Measurements from ENCODE around the gene LDAH. TPM values are rescaled to one million over a fixed set of nuclear protein-coding genes. Genes with fewer than 3 reads are reported as not detected.

The LDAH gene
- total RNA-seq, 2 donors from 2014 or later = 3.5 to 6.0 TPM

- peaks cover 0 to 30% of the 10 kb centered on the region in 2 donors for H3K4me1 ChIP-seq
- no peak for DNase-seq (ENCODE audit: low spot score)
- peak overlapping the region in 1 of 2 donors; percentile 10 for H3K4me3 ChIP-seq
- H3K9me3 ChIP-seq = no peaks in the 10 kb centered on the region
- peaks cover 18 to 41% of the 10 kb centered on the region in 2 donors for H3K27me3 ChIP-seq
- H3K27ac ChIP-seq = no peak overlapping the region
- no peak for TF ChIP-seq CTCF (IDR thresholded peaks at IDR 0.05)
- no peaks in the 10 kb centered on the region for H3K36me3 ChIP-seq
Observed at GRCh38 chr2:20670315-20671035, 152.4 kb downstream of the LDAH start.

GRCh38 chr2:20669562-20670314 lies 153.2 kb downstream of the LDAH start:
- Histone ChIP-seq H3K27me3 (peaks cover 18 to 45% of the 10 kb centered on the region in 2 donors), H3K27ac (no peak overlapping the region), H3K36me3 (no peaks in the 10 kb centered on the region), H3K9me3 (no peaks in the 10 kb centered on the region), H3K4me3 (no peak overlapping the region), H3K4me1 (peaks cover 0 to 27% of the 10 kb centered on the region in 2 donors)
- TF ChIP-seq CTCF (IDR thresholded peaks at IDR 0.05) = no peak
- DNase-seq (ENCODE audit: low spot score) = no peak

- no peak overlapping the region for H3K4me3 ChIP-seq
Observed at GRCh38 chr2:20668871-20669475, 153.9 kb downstream of the LDAH start.

GRCh38 chr2:20668451-20668850 lies 154.4 kb downstream of the LDAH start:
- Histone ChIP-seq H3K27me3 (peaks cover 18 to 52% of the 10 kb centered on the region in 2 donors), H3K4me1 (peaks cover 0 to 27% of the 10 kb centered on the region in 2 donors), H3K36me3 (no peaks in the 10 kb centered on the region), H3K9me3 (no peaks in the 10 kb centered on the region), H3K27ac (no peak overlapping the region), H3K4me3 (no peak overlapping the region)
- TF ChIP-seq CTCF (IDR thresholded peaks at IDR 0.05) = no peak
- DNase-seq (ENCODE audit: low spot score) = no peak

More at GRCh38 chr2:20668871-20669475, 153.9 kb downstream of the LDAH start:
- TF ChIP-seq CTCF (IDR thresholded peaks at IDR 0.05) = no peak
- DNase-seq (ENCODE audit: low spot score) = no peak
- Histone ChIP-seq H3K27ac (no peak overlapping the region), H3K9me3 (no peaks in the 10 kb centered on the region), H3K36me3 (no peaks in the 10 kb centered on the region), H3K4me1 (peaks cover 0 to 27% of the 10 kb centered on the region in 2 donors), H3K27me3 (peaks cover 18 to 50% of the 10 kb centered on the region in 2 donors)

- Histone ChIP-seq H3K4me3 (peak overlapping the region; percentile 33 to 51), H3K9me3 (no peaks in the 10 kb centered on the region), H3K4me1 (peaks cover 0 to 27% of the 10 kb centered on the region in 2 donors), H3K36me3 (no peaks in the 10 kb centered on the region), H3K27me3 (peaks cover 18 to 51% of the 10 kb centered on the region in 2 donors), H3K27ac (no peak overlapping the region)
- TF ChIP-seq CTCF (IDR thresholded peaks at IDR 0.05) = no peak
- DNase-seq (ENCODE audit: low spot score) = no peak
Observed at GRCh38 chr2:20667531-20668401, 155.1 kb downstream of the LDAH start.
